GM19023 (cell line): ENCODE measurements around the gene TIMM21.
A peak's percentile ranks its signal among the peaks of the same experiment; 100 is the strongest.

Experiments
- ATAC-seq: cut with Tn5 transposase; IDR thresholded peaks from one replicate; pipeline ENCODE4 v1.9.1; 2021; ENCODE audit warnings: mild to moderate bottlenecking, moderate library complexity; ENCODE audit not compliant: unreplicated experiment

TIMM21 gene

DNA sequence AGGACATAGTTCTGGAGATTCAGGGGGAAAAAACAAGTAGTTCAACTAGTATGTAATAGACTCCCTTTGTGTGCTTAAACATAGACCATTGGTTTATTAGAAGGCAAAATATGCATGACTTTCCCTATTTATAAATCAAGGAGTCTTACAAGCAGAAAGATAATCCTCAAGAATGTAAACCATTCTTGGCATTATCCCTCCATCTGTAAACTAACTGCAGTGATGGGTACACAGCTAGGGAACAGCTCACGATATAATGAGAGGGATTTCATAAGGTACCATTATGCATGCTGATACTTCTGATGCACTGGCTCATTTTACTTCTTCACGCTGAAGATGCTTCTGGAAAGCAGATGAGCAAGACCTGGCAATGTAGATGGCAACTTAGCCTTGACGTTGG, 1.6 kb upstream of the TIMM21 start:
- no peak for ATAC-seq

DNA sequence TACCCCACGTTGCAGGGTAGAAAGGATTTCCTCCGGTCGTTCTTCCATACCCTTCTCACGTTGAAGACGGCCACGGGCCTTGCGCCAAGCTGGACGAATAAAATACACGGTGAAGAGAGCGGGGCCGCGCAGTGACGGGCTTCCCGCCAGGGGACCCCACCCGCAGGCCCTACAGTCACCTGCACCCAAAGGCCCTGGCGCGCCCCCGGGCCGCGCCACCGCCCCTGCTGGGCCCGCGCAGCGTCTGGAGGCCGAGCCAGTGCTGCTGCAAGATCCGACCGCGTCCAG, 888 bp upstream of the TIMM21 start:
- ATAC-seq, result no peak

DNA sequence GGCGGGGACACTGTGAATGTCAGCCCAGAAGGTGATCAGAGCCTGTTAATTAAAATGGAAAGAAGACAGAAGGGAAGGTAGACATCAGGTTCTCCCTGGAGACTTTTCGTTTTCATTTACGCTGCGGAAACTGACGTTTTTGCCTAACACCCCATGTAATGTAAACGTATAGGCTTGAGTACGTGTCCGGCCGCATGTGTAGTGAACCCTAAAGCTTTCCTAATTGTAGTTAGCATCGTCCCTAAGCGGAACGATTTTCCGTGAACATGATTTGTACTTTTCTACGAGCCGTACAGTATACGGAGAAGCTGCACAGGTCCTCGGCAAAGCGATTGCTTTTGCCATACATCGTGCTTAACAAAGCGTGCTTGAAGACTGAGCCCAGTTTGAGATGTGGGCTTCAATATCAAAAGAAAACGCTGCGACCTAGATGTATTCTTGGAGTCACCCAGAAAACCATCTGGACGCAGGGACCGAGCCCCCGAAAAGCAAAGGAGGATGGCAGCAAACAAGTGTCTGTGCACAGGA, 284 bp downstream of the TIMM21 start:
- peak; percentile 13 for ATAC-seq

DNA sequence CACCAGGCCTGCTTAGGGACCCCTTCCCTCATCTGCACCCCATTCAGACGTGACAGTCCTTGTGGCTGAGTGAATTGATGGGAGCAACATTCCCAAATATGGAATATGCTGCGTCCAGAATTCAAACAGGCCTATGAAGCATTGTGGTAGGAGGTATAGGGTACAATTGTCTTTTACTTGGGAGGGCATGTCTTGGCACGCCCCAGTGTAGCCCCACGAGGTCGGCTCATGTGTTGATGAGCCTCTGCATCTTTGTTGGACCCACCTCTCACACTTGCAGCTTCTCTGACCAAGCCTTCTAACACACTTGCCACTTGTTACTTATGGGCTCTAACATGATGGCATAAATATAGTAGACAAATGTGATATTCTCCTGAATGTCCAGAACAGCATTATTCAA, 1.6 kb downstream of the TIMM21 start:
- no peak for ATAC-seq

DNA sequence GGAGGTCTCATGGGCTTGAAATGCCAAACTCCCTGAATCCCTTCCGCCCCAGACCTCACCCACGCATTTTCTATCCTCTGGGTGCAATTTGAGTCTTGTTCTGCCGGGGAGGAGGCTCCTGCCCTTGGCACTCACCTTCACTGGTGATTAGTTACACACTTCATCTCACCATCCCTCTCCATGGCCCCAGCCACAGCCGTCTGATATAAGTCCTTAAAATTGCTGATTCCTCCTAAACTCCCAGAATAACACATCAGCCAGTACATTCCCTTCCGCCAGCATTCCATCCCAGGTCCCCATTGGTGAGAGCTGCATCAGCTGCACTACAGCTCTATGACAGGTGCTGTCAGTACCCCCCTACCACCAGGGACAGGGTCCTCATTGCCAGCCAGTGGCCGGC, 3.9 kb downstream of the TIMM21 start:
- no peak for ATAC-seq

DNA sequence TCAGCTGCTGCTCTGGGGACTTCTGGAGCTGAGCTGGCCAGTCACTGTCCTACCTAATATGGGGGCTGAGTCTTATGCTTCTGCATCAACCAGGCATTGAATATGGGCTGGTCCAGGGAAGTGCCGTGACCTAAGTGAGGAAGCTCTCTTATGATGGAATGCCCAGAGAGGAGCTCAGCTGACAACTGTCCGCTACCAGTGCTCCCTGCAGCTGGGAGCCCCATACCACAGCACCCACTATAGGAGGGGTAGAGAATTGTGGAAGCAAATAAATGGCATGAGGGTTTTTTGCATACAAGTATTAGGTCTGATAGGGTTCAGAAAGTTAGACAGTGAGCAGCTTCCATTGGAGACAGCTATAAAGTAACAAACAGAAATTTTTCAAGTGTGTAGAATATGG, 4.5 kb downstream of the TIMM21 start:
- no peak for ATAC-seq

DNA sequence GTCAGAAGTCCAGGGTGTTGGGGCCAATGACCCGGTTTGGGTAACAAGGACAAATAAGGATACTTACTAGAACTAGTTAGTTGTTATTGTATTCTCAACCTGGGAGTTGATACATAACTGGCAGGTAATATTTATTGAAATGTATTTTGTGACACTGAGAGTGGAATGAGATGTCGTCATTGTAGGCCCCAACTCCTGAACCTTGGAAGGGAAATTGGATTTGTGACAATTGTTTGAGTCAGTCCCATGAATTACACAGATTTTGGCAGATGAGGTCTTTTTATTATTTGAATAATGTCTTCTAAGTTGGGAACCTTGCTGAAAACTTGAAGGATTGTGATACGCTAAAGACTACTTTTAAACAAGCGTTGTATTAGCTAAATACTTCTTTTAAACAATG, 5.1 kb downstream of the TIMM21 start:
- no peak for ATAC-seq

DNA sequence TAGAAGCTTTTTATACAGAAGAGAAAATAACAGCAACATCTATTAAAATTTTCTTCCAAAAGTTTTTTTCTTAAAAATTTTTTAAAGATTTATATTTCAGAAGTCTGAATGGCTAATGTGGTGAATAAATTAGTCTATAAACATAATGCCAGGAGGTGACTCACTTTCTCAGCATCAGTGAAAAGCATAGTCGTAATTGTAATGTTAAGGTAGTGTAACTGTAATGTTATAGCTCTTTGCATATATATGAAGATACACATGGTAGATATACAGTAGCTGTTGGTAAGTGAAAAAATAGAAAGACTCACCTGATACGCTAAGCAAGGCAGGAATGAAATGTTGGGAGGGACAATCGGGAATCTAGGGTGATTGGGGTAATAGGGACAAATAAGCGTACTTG, 5.5 kb downstream of the TIMM21 start:
- ATAC-seq, result no peak

DNA sequence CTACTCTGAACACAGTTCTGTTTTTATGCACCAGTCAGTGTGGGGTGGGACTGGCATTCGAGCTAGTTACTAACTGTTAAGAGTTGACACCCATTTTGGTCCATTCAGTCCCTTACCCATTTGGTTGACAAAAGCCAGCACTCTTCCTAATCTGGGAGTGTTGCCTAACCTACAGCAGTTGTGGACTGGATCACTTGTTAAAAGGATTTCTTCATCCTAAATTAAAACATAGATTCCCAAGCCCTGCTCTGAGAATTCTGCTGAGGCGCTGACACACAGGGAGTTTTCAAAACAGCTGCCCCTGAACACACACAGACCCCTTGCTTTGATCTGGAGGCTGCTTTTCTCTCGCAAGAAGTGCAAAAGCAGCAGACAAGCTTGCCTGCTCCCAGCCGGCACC, 6.4 kb downstream of the TIMM21 start:
- ATAC-seq, result no peak

DNA sequence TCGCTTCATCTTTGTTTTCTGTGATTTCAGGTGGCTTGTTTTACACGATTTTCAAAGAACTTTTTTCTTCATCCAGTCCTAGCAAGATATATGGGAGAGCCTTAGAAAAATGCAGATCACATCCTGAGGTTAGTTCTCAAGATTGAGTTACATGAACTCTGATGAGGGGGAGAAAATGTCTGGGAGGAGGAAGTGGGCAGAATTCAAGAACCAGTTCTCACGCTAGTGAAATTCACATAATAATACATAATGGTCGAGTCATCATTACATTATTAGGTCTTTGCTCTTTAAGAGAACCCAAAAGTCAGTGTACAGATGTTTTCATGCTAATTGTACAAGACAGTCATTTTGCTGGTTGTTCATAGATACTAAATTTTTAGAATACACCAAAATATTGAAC, 7.0 kb downstream of the TIMM21 start:
- no peak for ATAC-seq

DNA sequence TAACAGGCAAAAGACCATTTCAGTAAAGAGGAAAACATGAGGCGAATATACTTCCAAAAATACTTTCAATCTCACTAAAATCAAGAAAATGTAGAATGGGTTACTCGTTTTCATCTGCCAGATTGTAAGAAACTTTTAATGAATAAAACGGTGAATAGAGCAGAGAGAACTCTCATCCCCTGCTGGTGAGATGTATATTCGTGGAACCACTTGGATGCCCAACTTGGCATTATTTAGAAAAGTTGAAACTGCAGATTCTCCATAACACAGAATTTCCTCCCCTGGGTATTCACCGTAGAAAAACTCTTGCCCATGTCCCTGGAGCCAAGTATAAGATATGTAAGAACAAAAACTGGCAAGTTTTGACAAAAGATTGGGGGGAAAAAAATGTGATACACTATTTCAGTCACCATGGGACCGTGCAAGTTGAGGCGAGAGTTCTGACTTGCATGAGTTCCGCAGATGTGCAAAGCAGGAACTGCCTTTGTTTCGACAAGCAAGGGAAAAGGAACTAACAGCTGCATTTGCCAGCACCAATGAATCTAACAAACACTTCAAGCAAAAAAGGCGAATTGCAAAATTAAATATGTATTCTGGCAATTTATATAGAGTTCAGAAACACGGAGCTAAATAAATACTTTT, 14.8 kb downstream of the TIMM21 start:
- peak; percentile 72 for ATAC-seq

DNA sequence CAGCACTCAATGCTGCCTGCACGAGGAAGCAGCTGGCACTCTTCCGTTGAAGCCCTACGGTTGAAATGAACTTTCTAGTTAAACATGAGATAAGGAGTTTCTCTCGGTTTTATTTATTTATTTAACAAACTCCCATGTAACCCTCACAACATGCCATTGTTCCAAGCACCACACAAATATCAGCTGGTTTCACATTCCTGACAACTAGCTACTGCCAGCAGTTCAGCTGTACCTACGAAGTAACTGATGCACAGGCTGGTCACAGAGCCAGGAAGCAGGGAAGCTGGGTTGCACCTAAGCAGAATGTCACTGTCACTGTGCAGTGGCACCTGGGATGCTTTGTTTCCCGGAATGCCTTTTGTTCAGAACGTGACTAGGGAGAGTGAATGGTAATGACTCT, 18.1 kb downstream of the TIMM21 start:
- no peak for ATAC-seq

DNA sequence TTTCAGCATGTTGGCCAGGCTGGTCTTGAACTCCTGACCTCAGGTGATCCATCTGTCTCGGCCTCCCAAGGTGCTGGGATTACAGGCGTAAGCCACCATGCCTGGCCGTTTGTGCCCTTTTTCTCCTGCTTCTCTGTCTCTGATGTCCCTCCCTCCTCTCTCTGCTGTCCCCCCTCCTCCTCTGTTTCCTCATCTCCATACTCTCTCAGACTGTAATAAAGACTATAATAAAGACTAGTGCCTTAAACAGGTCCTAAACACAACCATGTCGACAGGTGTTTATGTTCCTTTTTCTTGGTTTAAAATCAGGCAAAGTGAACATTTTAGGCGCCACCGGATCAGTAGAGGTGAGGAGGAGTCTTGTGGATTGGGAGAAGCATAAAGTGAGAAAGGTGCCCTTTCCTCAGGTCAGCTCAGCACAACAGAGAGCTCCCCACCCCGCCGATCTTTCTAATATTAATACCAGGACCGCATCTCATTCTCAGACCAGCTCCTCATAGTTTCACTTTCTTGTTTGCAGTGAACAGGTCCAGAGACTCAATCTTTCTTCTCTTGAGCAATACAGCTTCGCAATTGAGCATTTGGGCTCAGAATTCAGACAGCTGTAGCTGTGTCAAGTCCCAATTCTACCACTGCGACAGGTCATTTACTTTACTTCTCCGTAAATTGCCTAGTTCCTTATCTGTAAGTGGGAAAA, 23.7 kb downstream of the TIMM21 start:
- peak; percentile 95 for ATAC-seq

DNA sequence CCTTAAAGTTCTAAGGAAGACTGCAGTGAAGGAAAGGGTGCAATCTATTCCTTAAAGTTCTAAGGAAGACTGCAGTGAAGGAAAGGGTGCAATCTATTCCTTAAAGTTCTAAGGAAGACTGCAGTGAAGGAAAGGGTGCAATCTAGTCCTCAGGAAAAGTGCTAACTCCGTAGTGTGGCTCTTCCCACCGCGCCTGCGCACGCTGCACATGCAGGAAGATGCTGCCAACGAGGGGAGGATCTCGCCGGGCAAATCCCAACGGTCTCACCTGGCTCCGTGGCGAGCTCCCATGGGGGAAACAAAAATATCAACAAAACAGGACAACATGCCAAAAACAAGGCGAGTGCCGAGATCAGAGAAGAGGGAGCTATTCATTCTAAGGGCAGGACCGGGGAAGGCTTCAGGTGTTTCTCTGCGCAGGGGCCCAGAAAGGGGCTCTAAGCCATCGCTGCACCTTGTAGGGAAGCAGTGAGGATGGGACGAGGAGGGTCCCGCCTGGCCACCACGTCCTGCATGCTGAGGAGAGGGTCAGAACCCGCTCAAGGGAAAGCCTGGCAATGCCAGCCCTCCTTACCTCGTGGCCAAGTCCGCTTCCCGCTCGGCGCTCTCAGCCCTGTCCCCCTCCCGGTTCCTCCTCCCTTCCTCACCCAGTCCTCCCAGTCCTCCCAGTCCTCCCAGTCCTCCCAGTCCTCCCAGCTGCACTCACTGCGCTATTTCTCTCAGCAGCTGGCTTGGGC, 24.5 kb downstream of the TIMM21 start:
- no peak for ATAC-seq

DNA sequence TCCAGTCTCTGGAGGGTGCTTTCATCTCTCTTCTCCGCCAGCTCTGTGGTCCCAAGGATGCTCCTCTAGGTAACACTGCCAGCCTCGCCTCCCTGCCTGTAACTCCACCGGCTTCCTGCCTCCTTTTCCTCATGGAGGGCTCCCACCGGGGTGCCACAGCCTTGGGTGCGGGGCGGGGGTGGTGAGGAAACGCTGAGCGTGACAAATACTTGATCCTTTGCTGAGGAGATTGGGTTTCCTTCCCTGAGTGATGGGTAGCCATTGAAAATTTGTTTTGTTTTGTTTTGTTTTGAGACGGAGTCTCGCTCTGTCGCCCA, 25.1 kb downstream of the TIMM21 start:
- ATAC-seq, result no peak

DNA sequence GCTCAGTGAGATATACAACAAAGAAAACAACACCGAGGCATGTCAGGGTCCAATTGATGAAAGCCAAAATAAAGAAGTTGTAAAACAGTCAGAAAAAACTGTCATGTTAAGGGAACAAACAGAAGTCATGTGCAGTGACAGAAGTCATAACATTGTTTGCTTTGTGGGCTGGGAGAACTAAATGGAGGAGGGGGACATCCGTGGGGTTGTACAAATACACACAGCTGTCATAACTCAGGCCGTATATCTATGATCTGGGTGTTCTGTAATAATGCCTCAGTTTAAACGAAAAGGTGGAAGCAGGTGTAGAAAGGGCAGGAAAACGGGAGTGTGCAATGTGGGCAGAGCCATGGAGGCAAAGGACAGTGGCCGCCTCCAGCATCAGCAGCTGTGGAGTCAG, 27.3 kb downstream of the TIMM21 start:
- no peak for ATAC-seq

DNA sequence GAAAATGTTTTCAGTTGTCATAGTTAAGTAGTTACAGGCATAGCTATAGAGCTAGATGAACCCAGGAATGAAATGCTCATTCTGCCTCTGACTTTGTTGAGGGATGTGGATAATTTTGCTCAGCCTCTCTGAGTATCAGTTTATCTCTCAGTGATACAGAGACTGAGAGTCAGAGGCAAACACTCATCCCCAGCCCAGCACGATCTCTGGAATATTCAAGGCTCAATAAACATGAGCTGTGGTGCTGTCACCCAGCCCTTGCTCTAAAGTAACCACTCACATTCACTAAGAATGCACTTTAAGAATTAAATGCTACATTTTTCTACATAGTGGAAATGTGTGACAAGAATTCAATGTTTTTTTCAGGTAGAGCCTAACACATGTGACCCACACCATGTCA, 30.6 kb downstream of the TIMM21 start:
- ATAC-seq, result no peak

DNA sequence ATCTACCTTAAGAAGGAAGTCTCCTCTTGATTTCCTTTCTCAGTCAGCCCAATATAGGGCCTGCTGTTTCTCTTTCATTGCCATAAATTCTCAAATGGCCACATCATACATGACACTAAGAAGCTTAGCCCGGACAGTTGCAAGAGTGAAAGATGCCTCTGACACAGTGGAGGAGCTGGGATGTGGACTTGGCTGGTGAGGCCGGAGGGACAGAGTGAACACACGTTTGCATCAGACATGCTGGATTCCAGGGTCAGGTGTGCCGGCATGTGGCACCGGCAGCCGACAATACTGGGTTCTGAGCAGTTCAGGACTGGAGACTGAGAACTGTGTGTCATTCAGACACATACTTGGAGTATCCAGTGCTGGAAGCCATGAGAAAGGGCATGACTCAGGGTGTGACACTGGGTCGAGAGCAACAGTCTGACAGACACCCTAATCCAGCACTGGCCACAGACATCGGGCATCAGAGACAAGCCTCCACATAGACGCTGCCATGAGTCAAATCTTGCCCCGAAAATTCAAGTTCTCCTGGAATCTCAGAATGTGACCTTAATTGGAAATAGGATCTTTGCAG, 31.4 kb downstream of the TIMM21 start:
- ATAC-seq, result no peak

DNA sequence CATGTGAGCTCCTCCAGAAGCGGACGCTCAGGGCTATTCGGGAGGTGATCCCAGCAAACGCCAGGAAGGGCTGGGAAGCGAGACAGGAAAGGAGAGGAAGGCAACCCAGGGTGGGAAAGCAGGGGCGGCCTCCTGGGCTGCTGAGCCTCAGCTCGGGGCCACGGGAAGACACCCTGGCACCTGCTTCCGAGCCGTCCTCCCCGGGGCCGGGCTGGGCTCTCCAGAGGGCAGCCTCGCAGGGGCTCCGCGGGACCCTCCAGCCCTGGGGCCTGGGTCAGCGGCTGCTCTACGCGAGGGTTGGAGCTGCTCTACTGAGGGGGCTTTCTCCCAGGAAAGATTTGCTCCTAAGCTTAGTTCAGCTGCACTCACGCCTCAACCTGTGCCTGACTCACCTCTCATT, 34.0 kb downstream of the TIMM21 start:
- no peak for ATAC-seq

DNA sequence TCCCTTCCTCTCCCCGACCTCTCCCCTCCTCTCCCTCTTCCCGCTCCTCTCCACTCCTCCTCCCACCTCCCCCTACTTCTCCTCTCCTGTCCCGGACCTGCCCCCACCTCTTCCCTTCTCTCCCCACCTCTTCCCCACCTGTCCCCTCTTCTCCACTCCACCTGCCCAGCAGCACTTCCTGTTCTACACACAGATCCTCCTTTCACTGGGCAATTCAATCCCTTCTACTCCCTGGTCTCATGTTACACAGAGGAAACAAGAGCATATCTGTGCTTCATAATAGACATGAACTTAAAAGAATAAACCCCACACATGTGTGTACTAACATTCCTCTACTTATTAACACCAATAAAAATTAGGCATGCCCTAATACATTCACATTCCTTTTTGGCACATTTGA, 34.8 kb downstream of the TIMM21 start:
- no peak for ATAC-seq

DNA sequence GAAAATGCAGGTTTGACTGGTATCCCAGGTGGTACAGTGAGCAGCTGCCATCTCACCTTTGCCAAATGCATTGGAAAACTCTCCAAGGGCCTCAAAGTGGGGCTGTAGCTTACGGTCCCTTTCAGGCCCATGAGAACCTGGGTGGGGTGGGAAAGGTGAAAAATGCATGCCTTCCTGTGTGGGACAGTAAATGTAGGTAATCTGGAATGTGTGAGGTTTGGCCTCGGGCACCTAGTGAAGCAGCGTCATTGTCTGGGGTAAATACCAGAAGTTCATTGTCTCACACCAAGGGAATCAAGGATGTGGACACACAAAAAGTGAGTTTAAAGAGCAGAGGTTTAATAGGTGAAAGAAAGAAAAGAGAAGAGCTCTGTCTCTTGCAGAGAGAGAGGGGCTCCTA, 36.6 kb downstream of the TIMM21 start:
- no peak for ATAC-seq

DNA sequence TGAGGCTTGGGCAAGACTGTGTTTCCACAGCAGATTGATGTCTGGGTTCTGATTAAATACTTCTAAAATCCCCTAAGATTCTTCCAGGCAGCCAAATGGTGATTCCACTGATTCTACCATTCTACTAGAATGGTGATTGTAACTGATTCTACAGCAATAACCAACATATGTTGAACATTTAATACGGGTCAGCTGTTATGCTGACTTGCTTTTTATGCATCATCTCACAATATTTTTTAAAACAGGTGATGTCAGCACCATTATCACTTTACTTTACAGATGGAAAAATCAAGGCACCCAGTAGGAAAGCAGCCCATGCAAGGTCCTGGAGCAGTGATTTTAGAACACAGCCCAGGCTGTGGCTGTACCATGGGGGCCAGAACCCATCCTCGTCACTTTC, 37.5 kb downstream of the TIMM21 start:
- no peak for ATAC-seq
